NT2/D1 (cell line): ENCODE measurements around the gene UGT1A4.

ENCODE experiments used
- SUZ12 ChIP-seq: IDR thresholded peaks from 2 replicates; pipeline ENCODE4 v1.6.1; 2011; ENCODE audit not compliant: insufficient read length, insufficient read depth; ENCODE audit errors: extremely low read depth
- YY1 ChIP-seq: IDR thresholded peaks from 2 replicates; pipeline ENCODE4 v1.6.1; 2011; ENCODE audit not compliant: insufficient read length, insufficient read depth
- ZNF274 ChIP-seq: IDR thresholded peaks from 2 replicates; pipeline ENCODE4 v1.6.1; 2011; ENCODE audit warnings: mild to moderate bottlenecking, low read depth, low read length

DNA sequence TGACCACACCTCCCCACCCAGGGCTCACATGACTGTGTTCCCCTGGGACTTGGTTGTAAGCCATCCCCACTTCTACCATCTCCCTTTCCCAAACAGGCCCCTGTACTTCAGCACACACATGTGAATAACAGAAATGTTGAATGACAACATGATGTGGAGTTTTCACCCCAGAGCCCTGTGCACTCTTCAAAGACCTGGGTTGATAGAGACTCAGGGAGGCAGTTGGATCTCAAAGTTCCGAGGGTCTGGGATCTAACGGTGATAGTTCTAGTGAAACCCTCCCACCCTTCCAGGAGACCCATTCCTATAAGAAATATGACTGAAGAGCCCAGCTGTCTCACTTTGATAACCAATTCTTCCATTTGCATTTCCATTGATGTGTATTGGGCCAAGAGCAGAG is 59.5 kb downstream of the UGT1A4 start, which contains the start of gene MROH2A:
- TF ChIP-seq SUZ12, result no peak
- TF ChIP-seq YY1, result no peak
- no peak for TF ChIP-seq ZNF274
